Adipose tissue (tissue), 3 donors: Measurements from ENCODE around the gene OST4. TPM values are rescaled to one million over a fixed set of nuclear protein-coding genes. Genes with fewer than 3 reads are reported as not detected.

Source experiments
- polyA plus RNA-seq, 3 donors: library from polyadenylated mRNA; stranded (reverse); fragments of 200-250 nt; gene quantifications; one replicate each; pipeline ENCODE4 v1.2.3, GENCODE V29; 2013
- donor health status: healthy with polysubstance abuse.
- donor health status: Bipolar disorder and iron deficiency.
- donor health status: healthy.

Gene OST4
- polyA plus RNA-seq, 3 donors, result 219 to 750 (median 448) TPM

Other genes with a start within 250 kb of the OST4 start
- under 1 TPM in 2 of 3 donors, not detected in 1; 0.01 to 0.06 TPM for gene DPYSL5, start 223.5 kb downstream of the OST4 start, polyA plus RNA-seq
- gene MAPRE3, start 101.0 kb downstream of the OST4 start, polyA plus RNA-seq, result 10 to 100 TPM; 12.6 to 44.6 (median 23.8) TPM
- 10 to 100 TPM; 48.7 to 78.3 (median 55.6) TPM for gene TMEM214, start 38.7 kb downstream of the OST4 start, polyA plus RNA-seq
- 10 to 100 TPM in 1 of 3 donors, 1 to 10 TPM in 2; 7.4 to 11.2 (median 7.8) TPM for gene AGBL5, start 20.0 kb downstream of the OST4 start, polyA plus RNA-seq
- 10 to 100 TPM in 2 of 3 donors, 1 to 10 TPM in 1; 9.5 to 57.4 (median 33.6) TPM for gene EMILIN1, start 7.0 kb upstream of the OST4 start, polyA plus RNA-seq
- 10 to 100 TPM in 1 of 3 donors, 1 to 10 TPM in 2; 1.8 to 12.9 (median 4.4) TPM for gene KHK, start 15.1 kb upstream of the OST4 start, polyA plus RNA-seq
- gene CGREF1, start 47.5 kb upstream of the OST4 start, polyA plus RNA-seq, result 10 to 100 TPM in 1 of 3 donors, 1 to 10 TPM in 2; 3.3 to 12.7 (median 5.0) TPM
- gene ABHD1, start 52.2 kb upstream of the OST4 start, polyA plus RNA-seq, result 1 to 10 TPM in 2 of 3 donors, under 1 TPM in 1; 0.79 to 1.4 (median 1.2) TPM
- 10 to 100 TPM; 51.7 to 66.5 (median 51.8) TPM for gene PREB, start 63.0 kb upstream of the OST4 start, polyA plus RNA-seq
- gene PRR30, start 67.8 kb upstream of the OST4 start, polyA plus RNA-seq, result not detected
- gene TCF23, start 77.3 kb upstream of the OST4 start, polyA plus RNA-seq, result under 1 TPM; 0.01 to 0.22 (median 0.18) TPM
- 100 to 1,000 TPM in 2 of 3 donors, 10 to 100 TPM in 1; 93.7 to 176 (median 170) TPM for gene ATRAID, start 140.4 kb upstream of the OST4 start, polyA plus RNA-seq
- gene SLC5A6, start 140.6 kb upstream of the OST4 start, polyA plus RNA-seq, result 100 to 1,000 TPM in 1 of 3 donors, 10 to 100 TPM in 2; 23.4 to 287 (median 33.4) TPM
- 10 to 100 TPM; 11.1 to 18.6 (median 15.9) TPM for gene CAD, start 145.7 kb upstream of the OST4 start, polyA plus RNA-seq
- gene SLC30A3, start 191.4 kb upstream of the OST4 start, polyA plus RNA-seq, result under 1 TPM; 0.08 to 0.22 (median 0.22) TPM
- under 1 TPM in 1 of 3 donors, not detected in 2; 0.07 TPM for gene DNAJC5G, start 203.8 kb upstream of the OST4 start, polyA plus RNA-seq
- gene TRIM54, start 210.8 kb upstream of the OST4 start, polyA plus RNA-seq, result 1 to 10 TPM in 1 of 3 donors, under 1 TPM in 2; 0.03 to 1.3 (median 0.90) TPM
- 1 to 10 TPM in 2 of 3 donors, under 1 TPM in 1; 0.83 to 1.8 (median 1.7) TPM for gene UCN, start 236.8 kb upstream of the OST4 start, polyA plus RNA-seq